Right kidney (tissue), 1 donor: ENCODE data around the gene LAMA4.
A peak's percentile ranks its signal among the peaks of the same experiment; 100 is the strongest.

Experiments
- DNase-seq: peaks from one replicate; pipeline ENCODE4 v3.0.0-alpha.2; 2016

LAMA4 gene

DNA sequence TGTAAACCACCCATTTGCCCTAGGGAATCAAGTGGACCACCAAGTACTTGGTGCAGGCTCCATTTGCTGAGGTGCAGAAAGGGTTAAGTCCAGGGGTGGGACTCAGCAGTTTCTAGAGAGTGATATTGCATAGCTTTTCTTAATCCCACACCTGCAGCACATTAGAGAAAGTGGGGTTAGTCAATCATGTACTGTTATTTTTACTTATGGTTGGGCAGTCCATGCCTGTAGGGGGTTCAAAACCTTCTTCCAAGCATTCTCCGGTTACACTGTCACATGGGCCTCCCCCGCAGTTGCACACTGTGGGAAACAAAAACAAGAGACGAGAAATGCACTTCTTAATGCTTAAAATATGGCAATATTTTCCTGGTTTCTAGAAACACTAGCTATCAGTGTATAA lies 65.5 kb downstream of the LAMA4 start:
- DNase-seq, result peak; percentile 35

- no peak for DNase-seq
Observed at GRCh38 chr6:112187736-112188135, 66.6 kb downstream of the LAMA4 start.

DNA sequence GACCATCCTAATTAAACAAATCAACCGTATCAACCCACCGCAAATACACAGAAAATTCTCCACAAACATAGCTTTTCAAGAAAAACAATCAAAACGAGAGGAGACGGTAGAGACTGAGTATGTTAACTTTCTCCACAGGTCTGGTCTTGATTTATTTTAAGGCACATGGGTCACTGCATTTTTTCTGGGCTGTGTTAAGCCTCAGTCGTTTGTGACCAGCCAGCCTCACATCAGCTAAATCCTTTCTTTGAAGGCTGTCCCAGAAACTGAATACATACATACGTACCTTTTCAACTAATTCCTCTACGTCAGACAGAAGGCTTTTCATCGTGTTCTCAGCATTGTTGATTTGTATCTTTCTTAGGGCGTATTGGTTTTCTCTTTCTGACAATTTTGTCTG lies 69.4 kb downstream of the LAMA4 start:
- DNase-seq, result peak; percentile 30

DNA sequence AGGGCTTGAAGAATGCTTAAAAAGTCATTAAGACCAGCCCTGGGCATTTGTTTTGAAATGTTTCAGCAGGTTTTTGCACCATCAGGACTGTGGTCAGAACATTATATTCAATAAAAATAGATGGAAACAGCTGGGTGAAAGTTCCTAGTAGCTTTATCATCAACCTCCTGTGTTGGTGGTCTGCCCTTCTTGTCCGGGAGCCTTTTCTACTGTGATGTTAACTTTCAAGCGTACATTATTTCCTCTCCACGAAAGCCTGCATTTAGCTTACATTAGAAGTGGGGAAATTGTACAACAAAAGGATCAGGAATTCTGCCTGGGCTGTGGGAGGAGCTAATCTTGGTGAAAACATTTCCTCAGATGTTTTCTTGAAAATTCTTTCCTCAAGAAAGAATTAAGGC lies 71.1 kb downstream of the LAMA4 start:
- DNase-seq, result no peak

GRCh38 chr6:112181130-112181529 lies 73.2 kb downstream of the LAMA4 start:
- DNase-seq, result no peak

DNA sequence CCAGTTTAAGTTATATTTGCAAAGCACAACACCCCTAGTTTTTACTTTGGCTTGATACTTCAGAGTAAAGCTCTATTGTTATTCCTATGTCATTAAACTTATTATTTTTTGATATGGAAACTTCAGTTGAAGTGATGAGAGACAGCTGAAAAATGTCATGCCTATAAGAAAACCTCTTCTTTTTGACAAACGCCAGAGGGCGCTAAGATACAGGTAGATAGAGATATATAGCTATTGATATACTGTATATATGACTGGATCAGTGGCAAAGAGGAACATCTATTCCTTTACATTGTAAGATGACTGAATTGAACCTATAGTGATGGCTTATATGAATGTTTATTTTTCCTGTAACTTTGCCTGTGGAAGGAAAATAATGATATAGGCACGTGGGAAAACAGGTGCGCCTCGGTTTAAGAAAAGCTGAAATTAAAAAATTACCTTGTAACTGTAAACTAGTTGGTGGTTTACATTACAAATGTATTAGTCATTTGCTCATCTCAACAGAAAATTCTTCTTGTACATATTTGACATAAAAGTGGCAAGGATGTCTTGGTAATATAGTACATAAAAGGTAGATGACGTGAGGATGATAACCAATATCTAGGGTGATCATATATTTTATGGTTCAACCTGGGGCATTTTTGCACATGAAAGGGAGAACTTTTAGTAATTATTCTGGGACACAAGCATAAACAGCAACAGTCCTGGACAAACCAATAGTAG lies 74.1 kb downstream of the LAMA4 start:
- DNase-seq, result peak; percentile 27

DNA sequence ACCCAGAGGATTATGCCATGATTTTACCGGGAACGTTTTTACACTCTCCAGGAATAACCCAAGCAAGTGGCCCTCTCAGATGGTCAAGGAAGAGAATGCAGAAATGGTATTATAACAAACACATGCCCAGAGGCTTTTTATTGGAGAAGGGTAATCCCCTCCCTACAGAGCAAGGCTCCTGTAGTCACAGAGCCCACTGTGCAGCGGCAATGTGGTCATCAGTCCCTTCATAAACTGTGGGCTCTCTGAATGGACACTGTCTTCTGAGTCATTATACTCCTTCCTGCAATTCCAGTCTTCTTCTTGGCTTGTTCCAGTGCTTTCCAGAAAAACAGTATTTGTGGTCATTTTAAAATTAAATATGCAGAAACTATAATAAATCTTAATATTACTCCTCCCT lies 74.7 kb downstream of the LAMA4 start:
- DNase-seq, result no peak

GRCh38 chr6:112178846-112179245 lies 75.5 kb downstream of the LAMA4 start:
- DNase-seq, result no peak

DNA sequence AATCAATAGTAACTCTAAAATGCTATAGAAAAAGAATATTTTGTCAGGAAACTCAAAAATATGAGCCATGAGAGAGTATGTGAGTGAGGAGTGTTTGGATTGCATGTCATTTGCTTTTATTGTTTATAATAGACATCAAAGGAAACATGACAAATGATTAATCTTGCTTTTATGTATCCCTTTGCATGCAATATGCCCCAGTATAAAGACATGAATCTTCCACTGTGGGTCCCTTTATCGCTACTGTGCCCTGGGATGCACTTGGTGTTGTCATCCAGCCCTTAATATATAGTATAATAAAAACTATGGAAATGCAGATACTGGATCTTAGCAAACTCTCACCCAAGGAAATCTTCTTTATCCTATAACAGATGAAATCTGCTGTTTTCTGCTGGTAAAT lies 77.3 kb downstream of the LAMA4 start:
- no peak for DNase-seq

DNA sequence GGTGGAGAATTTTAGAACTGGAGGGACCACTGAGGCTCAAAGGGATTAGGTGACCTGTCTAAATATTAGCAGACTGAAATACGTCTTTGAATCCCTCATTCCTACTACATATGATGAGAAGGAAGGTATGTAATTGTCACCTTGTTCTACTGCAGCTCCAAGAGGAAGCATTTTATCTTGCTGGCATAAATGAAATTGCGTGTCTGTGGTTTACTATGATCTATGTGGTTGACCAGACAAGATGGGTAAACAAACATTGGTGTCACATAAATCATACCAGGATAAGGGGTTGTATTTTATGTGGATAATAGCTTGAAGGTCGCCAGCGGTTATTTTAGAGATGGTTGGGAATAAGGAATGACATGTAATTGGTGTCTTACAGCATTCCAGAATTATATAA lies 78.2 kb downstream of the LAMA4 start:
- no peak for DNase-seq

GRCh38 chr6:112173221-112173804 lies 81.1 kb downstream of the LAMA4 start:
- DNase-seq, result no peak

DNA sequence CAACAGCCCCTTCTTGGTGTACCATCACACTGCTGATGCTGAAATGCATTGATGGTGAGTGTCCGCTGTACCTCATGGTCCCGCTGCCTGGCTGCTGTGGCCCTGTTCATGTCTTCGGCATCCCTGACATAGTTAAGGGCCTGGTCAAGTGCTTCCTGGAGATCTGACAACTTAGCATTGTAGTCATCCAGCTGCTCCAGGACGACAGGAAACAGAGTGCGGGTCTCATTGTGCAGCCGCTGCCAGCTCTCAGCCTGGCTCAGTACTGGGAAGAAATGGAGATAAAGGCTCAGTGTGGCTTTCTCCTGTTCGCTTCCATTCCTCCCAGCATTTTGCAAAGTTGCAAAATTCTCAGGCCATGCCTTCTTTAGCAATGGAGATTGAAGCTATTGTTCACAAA lies 81.8 kb downstream of the LAMA4 start:
- no peak for DNase-seq

GRCh38 chr6:112169541-112169940 lies 84.8 kb downstream of the LAMA4 start:
- DNase-seq, result no peak

DNA sequence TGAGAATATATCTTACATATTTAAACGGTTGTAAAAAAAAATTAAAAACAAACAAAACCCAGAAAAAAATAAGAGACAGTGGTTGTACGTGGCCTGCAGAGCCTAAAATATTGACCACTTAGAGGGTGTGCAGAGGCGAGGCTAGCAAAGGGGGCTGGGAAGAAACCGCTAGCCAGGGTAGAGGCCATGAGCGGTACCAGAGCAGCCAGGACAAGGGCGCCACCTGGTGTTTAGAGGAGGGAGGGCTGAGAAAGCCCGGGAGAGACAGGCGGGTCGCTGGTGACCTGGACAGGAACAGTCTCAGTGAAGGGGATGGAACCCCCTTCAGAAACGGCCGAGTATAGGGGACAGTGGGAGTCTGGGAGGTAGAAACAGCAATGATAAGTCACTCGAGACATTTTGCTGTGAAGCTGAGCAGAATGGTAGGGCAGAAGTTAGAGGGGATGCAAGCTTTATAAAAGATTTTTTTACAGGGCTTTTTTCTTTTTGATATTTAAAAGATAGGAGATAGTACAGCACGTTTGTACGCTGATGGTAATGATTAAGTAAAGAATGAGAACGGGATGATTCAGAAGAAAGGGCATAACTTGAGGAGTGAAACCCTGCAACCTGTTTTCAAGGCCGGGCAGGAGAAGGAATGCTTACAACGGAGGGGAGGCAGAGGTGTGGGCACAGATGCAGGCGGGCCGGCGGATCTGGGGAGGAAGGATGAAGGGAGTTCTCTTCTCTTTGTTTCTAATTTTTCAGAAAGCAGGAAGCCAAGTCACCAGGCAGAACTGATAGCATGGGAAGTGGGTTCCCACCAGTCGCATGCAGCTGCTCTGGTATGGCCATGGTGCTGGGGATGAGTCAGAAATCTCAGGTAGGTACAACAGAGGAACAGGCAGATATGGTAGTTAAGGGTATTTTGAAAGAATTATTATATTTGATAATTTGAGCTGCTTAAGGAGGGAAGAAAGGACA lies 90.8 kb downstream of the LAMA4 start:
- peak; percentile 59 for DNase-seq

DNA sequence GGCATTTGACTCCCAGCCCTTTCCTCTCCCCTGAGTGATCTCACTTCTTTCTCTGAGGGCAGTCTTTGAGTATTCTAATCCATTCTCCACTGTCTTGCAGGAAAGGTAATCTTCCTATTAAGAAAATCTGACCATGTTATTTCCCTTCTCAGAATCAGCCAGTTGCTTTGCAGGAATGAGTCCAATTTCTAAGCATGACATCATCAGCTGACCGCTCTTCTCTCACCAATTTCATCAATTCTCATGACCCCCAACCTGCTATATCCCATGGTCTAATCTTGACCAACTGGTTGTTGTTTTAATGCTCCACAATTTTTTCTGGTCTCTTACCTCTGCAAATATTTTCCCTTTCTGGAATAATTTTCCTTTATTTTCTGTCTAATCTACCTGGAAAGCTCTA lies 93.6 kb downstream of the LAMA4 start:
- DNase-seq, result no peak

GRCh38 chr6:112156668-112157067 lies 97.7 kb downstream of the LAMA4 start:
- DNase-seq, result no peak

GRCh38 chr6:112155886-112156285 lies 98.5 kb downstream of the LAMA4 start:
- no peak for DNase-seq

GRCh38 chr6:112154711-112155110 lies 99.7 kb downstream of the LAMA4 start:
- no peak for DNase-seq

DNA sequence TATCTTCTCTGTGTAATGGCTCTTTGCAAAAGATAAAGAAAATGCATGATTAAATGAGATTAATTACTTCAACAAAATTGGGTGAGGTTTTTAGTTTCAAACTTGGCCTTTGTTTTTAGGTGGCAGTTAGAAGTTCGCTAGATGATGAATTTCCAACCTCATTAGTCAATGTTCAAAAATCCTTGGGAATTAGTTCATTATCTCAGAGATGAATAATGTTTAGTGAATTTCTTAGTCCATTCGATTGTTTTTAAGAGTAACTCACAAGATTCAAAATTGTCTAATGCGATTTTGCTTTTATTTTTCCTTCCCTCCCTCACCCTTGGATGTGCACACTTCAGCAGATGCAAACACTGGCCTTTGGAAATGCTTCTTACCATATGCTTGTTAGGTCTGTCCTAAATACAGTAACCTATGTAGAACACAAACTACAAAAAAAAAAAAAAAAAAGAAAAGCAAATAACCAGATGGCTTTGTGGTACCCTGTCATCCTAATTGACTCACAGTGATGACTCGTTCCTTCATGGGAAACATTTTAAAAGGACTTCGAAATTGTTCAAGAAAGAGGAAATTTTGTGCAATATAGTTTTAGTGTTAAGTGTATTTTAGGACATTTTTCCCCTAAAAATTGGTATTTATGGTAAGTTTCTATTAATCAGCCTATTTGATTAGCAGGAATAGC lies 100.3 kb downstream of the LAMA4 start:
- DNase-seq, result no peak

DNA sequence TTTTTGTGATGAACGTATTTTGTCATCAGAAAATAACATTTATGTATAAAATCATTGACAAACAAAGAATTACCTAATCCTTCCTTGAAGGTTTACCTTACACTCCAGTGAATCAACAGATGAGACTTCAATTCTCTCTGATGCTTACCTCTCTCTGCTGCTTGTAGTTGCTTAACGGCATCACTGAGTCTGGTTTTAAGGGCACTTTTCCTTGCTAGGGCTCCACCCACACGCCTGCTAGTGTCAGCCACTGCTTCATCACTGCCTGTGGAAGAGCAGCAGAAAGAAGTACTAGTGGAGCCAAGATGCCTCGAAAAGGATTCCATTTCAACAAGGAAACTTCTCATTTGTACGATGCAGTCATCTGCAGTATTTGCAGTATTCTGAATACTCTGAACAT lies 104.0 kb downstream of the LAMA4 start:
- no peak for DNase-seq

GRCh38 chr6:112149719-112150263 lies 104.6 kb downstream of the LAMA4 start:
- no peak for DNase-seq

- no peak for DNase-seq
Observed at GRCh38 chr6:112149236-112149635, 105.1 kb downstream of the LAMA4 start.
